ENCODE measurements around the gene RAD51B.
"Not testable (repeated sequence)": the region's sequence is repeated elsewhere in the genome, so short reads cannot be mapped to it uniquely, and the experiment has no call there.

RAD51B gene

DNA sequence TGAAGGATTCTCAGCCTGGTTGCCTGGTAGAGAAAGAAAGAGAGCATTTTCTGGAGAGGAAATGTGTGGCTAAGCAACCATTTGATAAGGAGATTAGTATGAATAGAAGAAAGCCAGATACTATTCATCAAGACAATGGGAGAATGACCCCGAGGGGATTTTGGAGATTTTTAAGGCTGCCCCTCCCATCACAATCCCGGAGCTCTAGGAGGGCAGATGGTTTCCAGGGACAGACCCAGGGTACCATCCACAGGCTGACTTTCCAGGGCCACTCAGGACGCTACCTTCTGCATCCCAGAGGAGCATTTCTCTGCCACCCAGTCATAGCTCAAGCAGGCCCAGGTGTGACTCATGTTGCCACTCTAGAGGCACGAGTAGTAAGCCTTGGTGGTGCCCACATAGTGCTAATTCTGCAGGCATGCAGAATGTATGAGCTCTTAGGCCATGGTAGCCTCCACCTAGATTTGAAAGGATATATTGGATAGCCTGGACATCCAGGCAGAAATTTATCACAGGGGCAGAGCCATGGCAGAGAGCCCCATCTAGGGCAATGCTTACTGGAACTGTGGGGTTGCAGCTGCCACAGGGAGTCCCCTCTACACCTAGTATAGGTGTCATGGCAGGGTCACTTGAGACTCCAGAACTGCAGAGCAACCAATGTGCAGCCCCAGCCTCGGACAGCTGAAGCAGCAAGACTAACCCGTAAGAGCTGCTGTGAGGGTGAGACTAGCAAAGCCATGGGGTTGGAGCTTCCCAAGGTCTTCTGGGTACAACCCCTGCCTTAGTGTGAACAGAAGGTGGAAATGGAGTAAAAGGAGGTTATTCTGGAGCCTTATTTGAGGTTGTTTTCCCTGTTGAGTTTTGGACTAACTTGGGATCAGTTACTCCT, 607.3 kb downstream of the RAD51B start:
- Histone ChIP-seq H3K79me2 (ENCODE audit: control insufficient read depth, insufficient read depth, low read length) (no peaks in the 10 kb centered on the region), H3K4ac (ENCODE audit: low read depth, low read length) (no peak overlapping the region), H3K56ac (ENCODE audit: low read length) (peak overlapping the region; percentile 42), H4K8ac (ENCODE audit: low read depth, low read length) (no peak overlapping the region), H3K27me3 (ENCODE audit: insufficient read depth, low read length, poor library complexity) (no peaks in the 10 kb centered on the region), H2BK15ac (replicated peaks; ENCODE audit: low read depth) (no peak overlapping the region), H3K9ac (ENCODE audit: low read length) (no peak overlapping the region), H3K4me2 (ENCODE audit: low read length) (no peak overlapping the region), H2AK5ac (ENCODE audit: low read length) (no peak overlapping the region), H2BK5ac (ENCODE audit: low read length) (peak overlapping the region; percentile 67), H3K4me3 (ENCODE audit: low read length) (no peak overlapping the region), H3K27ac (ENCODE audit: low read depth, low read length) (no peak overlapping the region), H3K18ac (ENCODE audit: low read length) (no peak overlapping the region), H3K79me1 (ENCODE audit: low read length) (no peaks in the 10 kb centered on the region), H3K23ac (ENCODE audit: low read length) (no peak overlapping the region), H3K4me1 (ENCODE audit: control insufficient read depth, low read depth, low read length) (peaks cover 3% of the 10 kb centered on the region), H4K5ac (ENCODE audit: low read length) (no peak overlapping the region), H2BK120ac (ENCODE audit: low read depth, low read length) (no peak overlapping the region), H3K36me3 (ENCODE audit: control insufficient read depth, insufficient read depth, low read length) (no peaks in the 10 kb centered on the region)
- DNase-seq: peak; percentile 74
- WGBS (ENCODE audit: extremely low coverage, insufficient coverage, low lambda C conversion rate): no CpG with 5 or more reads among the region's 6 CpGs

DNA sequence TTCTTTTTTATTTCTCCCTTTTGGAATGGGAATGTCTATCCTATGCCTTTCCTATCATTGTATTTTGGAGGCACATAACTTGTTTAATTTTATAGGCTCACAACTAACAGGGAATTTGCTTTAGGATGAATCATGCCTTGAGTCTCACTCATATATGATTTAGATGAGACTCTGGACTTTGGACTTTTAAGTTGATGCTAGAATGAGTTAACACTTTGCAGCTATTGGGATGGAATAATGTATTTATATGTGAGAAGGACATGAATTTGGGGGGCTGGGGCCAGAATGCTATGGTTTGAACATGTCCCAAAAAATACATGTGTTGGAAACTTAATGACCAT, 607.9 kb downstream of the RAD51B start:
- Histone ChIP-seq H3K4me2 (ENCODE audit: low read length) (no peak overlapping the region), H3K4ac (ENCODE audit: low read depth, low read length) (no peak overlapping the region), H3K27me3 (ENCODE audit: insufficient read depth, low read length, poor library complexity) (no peaks in the 10 kb centered on the region), H3K27ac (ENCODE audit: low read depth, low read length) (no peak overlapping the region), H2BK15ac (replicated peaks; ENCODE audit: low read depth) (no peak overlapping the region), H3K56ac (ENCODE audit: low read length) (no peak overlapping the region), H3K79me2 (ENCODE audit: control insufficient read depth, insufficient read depth, low read length) (no peaks in the 10 kb centered on the region), H3K4me1 (ENCODE audit: control insufficient read depth, low read depth, low read length) (peaks cover 3% of the 10 kb centered on the region), H3K36me3 (ENCODE audit: control insufficient read depth, insufficient read depth, low read length) (no peaks in the 10 kb centered on the region), H3K18ac (ENCODE audit: low read length) (no peak overlapping the region), H3K9ac (ENCODE audit: low read length) (no peak overlapping the region), H4K5ac (ENCODE audit: low read length) (no peak overlapping the region), H3K4me3 (ENCODE audit: low read length) (no peak overlapping the region), H3K79me1 (ENCODE audit: low read length) (no peaks in the 10 kb centered on the region), H2AK5ac (ENCODE audit: low read length) (no peak overlapping the region), H4K8ac (ENCODE audit: low read depth, low read length) (no peak overlapping the region), H3K23ac (ENCODE audit: low read length) (no peak overlapping the region), H2BK5ac (ENCODE audit: low read length) (no peak overlapping the region), H2BK120ac (ENCODE audit: low read depth, low read length) (no peak overlapping the region)
- DNase-seq: no peak

GRCh38 chr14:68428900-68429299, 609.3 kb downstream of the RAD51B start:
- not testable (repeated sequence) for H3K4me1 ChIP-seq (ENCODE audit: control insufficient read depth, low read depth, low read length); H3K27me3 ChIP-seq (ENCODE audit: insufficient read depth, low read length, poor library complexity); H3K79me1 ChIP-seq (ENCODE audit: low read length); H3K23ac ChIP-seq (ENCODE audit: low read length); H2BK5ac ChIP-seq (ENCODE audit: low read length); H2BK120ac ChIP-seq (ENCODE audit: low read depth, low read length); H4K5ac ChIP-seq (ENCODE audit: low read length); H2BK15ac ChIP-seq (replicated peaks; ENCODE audit: low read depth); H3K4me3 ChIP-seq (ENCODE audit: low read length); H2AK5ac ChIP-seq (ENCODE audit: low read length); H3K36me3 ChIP-seq (ENCODE audit: control insufficient read depth, insufficient read depth, low read length); H3K4me2 ChIP-seq (ENCODE audit: low read length); H3K9ac ChIP-seq (ENCODE audit: low read length); H3K18ac ChIP-seq (ENCODE audit: low read length); H3K4ac ChIP-seq (ENCODE audit: low read depth, low read length); H3K27ac ChIP-seq (ENCODE audit: low read depth, low read length); DNase-seq; H4K8ac ChIP-seq (ENCODE audit: low read depth, low read length); H3K56ac ChIP-seq (ENCODE audit: low read length); H3K79me2 ChIP-seq (ENCODE audit: control insufficient read depth, insufficient read depth, low read length)
- no CpG with 5 or more reads among the region's 5 CpGs for WGBS (ENCODE audit: extremely low coverage, insufficient coverage, low lambda C conversion rate)

DNA sequence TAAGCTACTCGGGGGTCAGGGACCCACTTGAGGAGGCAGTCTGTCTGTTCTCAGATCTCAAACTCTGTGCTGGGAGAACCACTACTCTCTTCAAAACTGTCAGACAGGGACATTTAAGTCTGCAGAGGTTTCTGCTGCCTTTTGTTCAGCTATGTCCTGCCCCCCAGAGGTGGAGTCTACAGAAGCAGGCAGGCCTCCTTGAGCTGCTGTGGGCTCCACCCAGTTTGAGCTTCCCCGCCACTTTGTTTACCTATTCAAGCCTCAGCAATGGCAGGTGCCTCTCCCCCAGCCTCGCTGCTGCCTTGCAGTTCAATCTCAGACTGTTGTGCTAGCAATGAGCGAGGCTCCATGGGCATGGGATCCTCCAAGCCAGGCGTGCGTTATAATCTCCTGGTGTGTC, 614.6 kb downstream of the RAD51B start:
- H3K36me3 ChIP-seq (ENCODE audit: control insufficient read depth, insufficient read depth, low read length); H3K23ac ChIP-seq (ENCODE audit: low read length); H4K5ac ChIP-seq (ENCODE audit: low read length); H2BK15ac ChIP-seq (replicated peaks; ENCODE audit: low read depth); H3K4me3 ChIP-seq (ENCODE audit: low read length); H4K8ac ChIP-seq (ENCODE audit: low read depth, low read length); H3K56ac ChIP-seq (ENCODE audit: low read length); H2BK120ac ChIP-seq (ENCODE audit: low read depth, low read length); H3K27me3 ChIP-seq (ENCODE audit: insufficient read depth, low read length, poor library complexity); H2AK5ac ChIP-seq (ENCODE audit: low read length); H3K4me1 ChIP-seq (ENCODE audit: control insufficient read depth, low read depth, low read length); H3K27ac ChIP-seq (ENCODE audit: low read depth, low read length); H3K4ac ChIP-seq (ENCODE audit: low read depth, low read length); H2BK5ac ChIP-seq (ENCODE audit: low read length); H3K18ac ChIP-seq (ENCODE audit: low read length); H3K9ac ChIP-seq (ENCODE audit: low read length); H3K4me2 ChIP-seq (ENCODE audit: low read length); H3K79me1 ChIP-seq (ENCODE audit: low read length); H3K79me2 ChIP-seq (ENCODE audit: control insufficient read depth, insufficient read depth, low read length): not testable (repeated sequence)
- peak; percentile 42 for DNase-seq
- WGBS (ENCODE audit: extremely low coverage, insufficient coverage, low lambda C conversion rate): no CpG with 5 or more reads among the region's 6 CpGs

GRCh38 chr14:68435631-68436030, 616.1 kb downstream of the RAD51B start:
- not testable (repeated sequence) for H3K79me2 ChIP-seq (ENCODE audit: control insufficient read depth, insufficient read depth, low read length); H3K4me1 ChIP-seq (ENCODE audit: control insufficient read depth, low read depth, low read length); H3K4ac ChIP-seq (ENCODE audit: low read depth, low read length); H3K36me3 ChIP-seq (ENCODE audit: control insufficient read depth, insufficient read depth, low read length); H3K23ac ChIP-seq (ENCODE audit: low read length); H2BK120ac ChIP-seq (ENCODE audit: low read depth, low read length); H3K4me3 ChIP-seq (ENCODE audit: low read length); H2BK15ac ChIP-seq (replicated peaks; ENCODE audit: low read depth); H3K18ac ChIP-seq (ENCODE audit: low read length); H4K8ac ChIP-seq (ENCODE audit: low read depth, low read length); H2AK5ac ChIP-seq (ENCODE audit: low read length); H2BK5ac ChIP-seq (ENCODE audit: low read length); H3K9ac ChIP-seq (ENCODE audit: low read length); DNase-seq; H3K56ac ChIP-seq (ENCODE audit: low read length); H3K4me2 ChIP-seq (ENCODE audit: low read length); H4K5ac ChIP-seq (ENCODE audit: low read length); H3K79me1 ChIP-seq (ENCODE audit: low read length); H3K27me3 ChIP-seq (ENCODE audit: insufficient read depth, low read length, poor library complexity); H3K27ac ChIP-seq (ENCODE audit: low read depth, low read length)

- Histone ChIP-seq H2AK5ac (ENCODE audit: low read length) (no peak overlapping the region), H2BK5ac (ENCODE audit: low read length) (no peak overlapping the region), H3K18ac (ENCODE audit: low read length) (no peak overlapping the region), H3K9ac (ENCODE audit: low read length) (no peak overlapping the region), H3K27me3 (ENCODE audit: insufficient read depth, low read length, poor library complexity) (no peaks in the 10 kb centered on the region), H3K4ac (ENCODE audit: low read depth, low read length) (no peak overlapping the region), H3K23ac (ENCODE audit: low read length) (no peak overlapping the region), H3K36me3 (ENCODE audit: control insufficient read depth, insufficient read depth, low read length) (no peaks in the 10 kb centered on the region), H2BK120ac (ENCODE audit: low read depth, low read length) (no peak overlapping the region), H3K79me2 (ENCODE audit: control insufficient read depth, insufficient read depth, low read length) (no peaks in the 10 kb centered on the region), H3K56ac (ENCODE audit: low read length) (no peak overlapping the region), H4K8ac (ENCODE audit: low read depth, low read length) (no peak overlapping the region), H3K4me3 (ENCODE audit: low read length) (no peak overlapping the region), H4K5ac (ENCODE audit: low read length) (no peak overlapping the region), H2BK15ac (replicated peaks; ENCODE audit: low read depth) (no peak overlapping the region), H3K4me1 (ENCODE audit: control insufficient read depth, low read depth, low read length) (no peaks in the 10 kb centered on the region), H3K4me2 (ENCODE audit: low read length) (no peak overlapping the region), H3K27ac (ENCODE audit: low read depth, low read length) (no peak overlapping the region), H3K79me1 (ENCODE audit: low read length) (no peaks in the 10 kb centered on the region)
- WGBS (ENCODE audit: extremely low coverage, insufficient coverage, low lambda C conversion rate): no CpG with 5 or more reads among the region's 2 CpGs
- no peak for DNase-seq
Measured at GRCh38 chr14:68439676-68440075, 620.1 kb downstream of the RAD51B start.
